ENCODE data around the gene MYMK.
"Not testable (repeated sequence)": the region's sequence is repeated elsewhere in the genome, so short reads cannot be mapped to it uniquely, and the experiment has no call there.

MYMK gene, protein sequence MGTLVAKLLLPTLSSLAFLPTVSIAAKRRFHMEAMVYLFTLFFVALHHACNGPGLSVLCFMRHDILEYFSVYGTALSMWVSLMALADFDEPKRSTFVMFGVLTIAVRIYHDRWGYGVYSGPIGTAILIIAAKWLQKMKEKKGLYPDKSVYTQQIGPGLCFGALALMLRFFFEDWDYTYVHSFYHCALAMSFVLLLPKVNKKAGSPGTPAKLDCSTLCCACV

GRCh38 chr9:133524679-133525228 is at the start of gene MYMK:
Gene MYMK (minus strand): TSS chr9:133524959. CDS start chr9:133524844, 115 bp downstream.
- no peak for DNase-seq

GRCh38 chr9:133573791-133574515 is 49.2 kb upstream of the MYMK start:
- DNase-seq = no peak

DNA sequence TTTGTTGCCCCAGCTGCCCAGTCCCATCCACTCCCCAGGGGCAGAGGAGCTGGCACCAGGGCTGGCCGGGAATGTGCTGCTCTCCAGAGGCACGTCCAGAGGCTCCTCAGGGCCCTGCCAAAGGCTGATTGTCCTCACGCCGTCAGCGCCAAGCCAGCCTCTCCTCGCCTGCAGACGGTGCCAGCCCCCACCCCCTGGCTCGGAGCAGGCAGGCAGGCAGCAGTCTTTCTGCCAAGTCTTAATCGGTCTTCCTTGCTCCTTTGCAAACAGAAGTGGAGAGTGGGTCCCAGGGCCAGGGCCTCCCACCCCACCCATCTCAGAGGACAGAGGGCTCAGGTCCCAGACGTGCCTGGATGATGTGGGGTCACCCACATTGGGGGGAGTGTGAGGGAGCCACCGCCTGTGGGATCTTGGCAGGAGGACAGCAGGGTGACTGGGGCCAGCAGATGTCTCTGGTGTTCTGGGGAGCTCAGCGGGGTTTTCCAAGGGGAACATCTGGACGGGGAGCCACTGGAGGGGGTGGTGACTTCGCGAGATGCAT is 48.1 kb upstream of the MYMK start:
- DNase-seq = no peak

GRCh38 chr9:133571896-133572595 is 47.3 kb upstream of the MYMK start:
- DNase-seq = no peak

DNA sequence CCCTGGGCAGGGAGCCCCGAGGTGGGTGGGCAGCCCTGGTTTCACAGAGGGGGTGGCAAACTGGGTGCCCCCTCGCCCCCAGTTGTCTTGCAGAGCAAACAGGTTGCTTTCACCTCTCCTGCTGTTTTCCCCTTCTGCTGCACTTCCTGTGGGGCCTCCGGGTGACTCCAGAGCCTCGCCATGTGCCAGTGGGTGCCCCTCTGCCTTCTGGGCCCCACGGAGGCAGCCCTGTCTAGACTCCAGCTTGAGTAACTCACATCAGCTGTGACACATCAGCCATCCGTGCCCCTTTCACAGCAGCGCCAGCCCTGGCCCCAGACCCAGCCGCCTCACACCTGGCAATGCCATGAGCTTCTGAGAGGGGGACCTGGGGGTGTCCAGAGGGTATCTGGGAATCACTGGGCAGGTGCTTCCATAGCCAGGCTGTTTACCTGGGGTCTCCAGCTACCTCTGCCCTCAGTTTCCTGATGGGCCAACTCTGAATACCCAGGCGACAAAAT is 46.7 kb upstream of the MYMK start:
- no peak for DNase-seq

DNA sequence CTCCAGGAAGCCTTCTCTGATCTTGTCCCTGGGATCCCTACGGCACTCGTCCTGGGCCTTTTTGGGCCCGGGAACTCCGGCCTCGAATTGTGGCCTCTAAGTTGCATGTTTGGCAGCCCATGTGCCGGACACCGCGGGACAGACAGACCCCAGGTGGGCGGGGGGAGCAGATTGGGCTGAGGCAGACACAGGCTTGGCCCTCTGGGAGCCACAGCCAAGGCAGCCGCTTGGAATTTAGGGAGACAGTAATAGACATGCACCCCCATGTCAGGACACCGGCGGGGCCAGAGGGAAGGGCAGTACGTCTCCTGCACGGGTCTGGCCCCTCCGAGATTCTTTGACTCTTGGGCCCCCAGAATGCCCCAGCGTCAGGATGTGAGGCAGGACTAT is 45.9 kb upstream of the MYMK start:
- DNase-seq = no peak

DNA sequence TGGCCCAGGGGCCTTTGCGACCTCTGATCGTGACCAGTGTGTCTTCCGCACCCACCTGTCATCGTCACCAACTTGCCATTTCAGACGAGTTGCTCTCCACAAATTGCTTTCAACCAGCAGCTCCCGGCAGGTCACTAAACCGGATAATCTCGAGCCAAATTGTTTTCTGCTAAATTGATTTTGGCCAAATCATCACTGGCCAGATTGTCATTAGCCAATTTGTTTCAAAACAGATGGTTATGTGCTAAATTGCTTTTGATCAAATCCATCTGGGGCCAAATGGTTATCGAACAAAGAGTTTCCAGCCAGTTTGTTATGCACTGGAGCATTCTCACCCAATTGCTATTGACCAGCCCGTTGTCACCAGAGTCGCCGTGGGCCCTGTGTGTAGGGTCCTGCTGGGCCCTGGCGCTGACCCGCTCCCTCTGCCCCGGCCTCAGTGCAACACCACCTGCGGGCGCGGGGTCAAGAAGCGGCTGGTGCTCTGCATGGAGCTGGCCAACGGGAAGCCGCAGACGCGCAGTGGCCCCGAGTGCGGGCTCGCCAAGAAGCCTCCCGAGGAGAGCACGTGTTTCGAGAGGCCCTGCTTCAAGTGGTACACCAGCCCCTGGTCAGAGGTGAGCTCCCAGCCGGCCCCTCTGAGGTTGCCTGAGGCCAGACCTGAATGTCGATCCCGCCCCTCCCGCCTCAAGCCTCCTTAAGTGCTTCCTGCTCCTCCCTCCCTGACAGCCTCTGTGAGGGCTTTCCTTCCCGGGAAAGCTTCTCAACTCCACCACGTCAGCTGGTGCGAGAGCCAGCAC is 45.3 kb upstream of the MYMK start:
- no peak for DNase-seq

DNA sequence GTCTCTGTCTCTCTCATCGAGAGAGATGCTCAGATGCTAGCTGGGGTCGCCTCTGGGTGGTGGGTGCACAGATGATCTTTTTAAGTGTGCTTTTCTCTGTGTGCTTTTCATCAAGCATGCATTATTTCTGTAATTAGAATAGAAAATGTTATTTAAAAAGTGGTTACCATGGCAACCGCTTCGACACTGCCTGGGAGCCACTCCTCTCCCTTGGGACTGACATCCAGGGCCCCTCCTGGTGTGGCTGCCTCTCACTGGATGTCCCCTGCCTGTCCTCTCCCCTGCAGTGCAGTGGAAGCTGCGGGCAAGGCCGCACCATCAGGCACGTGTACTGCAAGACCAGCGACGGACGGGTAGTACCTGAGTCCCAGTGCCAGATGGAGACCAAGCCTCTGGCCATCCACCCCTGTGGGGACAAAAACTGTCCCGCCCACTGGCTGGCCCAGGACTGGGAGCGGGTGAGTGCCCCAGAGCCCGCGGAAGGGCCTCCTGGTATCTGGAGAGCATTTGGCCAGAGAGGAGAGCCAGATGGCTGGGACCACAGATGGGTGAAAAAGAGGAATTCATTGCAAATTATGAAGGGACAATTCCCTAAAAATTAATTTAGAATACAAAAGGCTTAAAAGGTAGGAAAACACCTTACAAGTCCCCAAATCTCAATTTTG is 44.5 kb upstream of the MYMK start:
- DNase-seq = no peak

DNA sequence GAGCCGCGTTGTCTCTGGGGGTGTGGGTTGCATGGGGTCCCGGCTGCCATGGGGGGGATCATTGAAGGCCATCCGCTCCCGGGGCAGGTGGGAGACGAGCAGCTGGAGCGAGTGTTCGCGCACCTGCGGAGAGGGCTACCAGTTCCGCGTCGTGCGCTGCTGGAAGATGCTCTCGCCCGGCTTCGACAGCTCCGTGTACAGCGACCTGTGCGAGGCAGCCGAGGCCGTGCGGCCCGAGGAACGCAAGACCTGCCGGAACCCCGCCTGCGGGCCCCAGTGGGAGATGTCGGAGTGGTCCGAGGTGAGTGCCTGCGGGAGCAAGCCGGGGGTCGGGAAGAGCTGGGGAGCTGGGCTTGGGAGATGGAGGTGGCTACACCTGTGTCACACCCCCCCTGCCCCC is 43.4 kb upstream of the MYMK start:
- DNase-seq = no peak

GRCh38 chr9:133566817-133567216 is 42.1 kb upstream of the MYMK start:
- no peak for DNase-seq

DNA sequence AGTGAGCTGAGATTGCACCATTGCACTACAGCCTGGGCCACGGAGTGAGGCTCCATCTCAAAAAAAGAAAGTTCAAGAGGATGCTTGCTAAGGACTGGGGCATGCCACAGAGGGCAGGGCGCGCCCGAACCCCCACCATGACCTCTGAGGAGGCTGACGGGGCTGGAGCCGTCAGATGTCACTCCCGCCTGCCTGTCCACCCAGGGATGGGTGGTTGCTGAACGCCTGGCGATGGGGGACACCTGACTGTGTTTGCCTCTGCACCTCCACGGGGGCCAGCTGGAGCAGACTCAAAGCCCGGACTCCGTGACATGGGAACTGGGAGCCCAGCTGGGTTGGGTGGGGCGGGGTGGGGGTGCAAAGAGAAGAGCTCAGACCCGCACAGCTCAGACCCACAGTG is 41.6 kb upstream of the MYMK start:
- no peak for DNase-seq

DNA sequence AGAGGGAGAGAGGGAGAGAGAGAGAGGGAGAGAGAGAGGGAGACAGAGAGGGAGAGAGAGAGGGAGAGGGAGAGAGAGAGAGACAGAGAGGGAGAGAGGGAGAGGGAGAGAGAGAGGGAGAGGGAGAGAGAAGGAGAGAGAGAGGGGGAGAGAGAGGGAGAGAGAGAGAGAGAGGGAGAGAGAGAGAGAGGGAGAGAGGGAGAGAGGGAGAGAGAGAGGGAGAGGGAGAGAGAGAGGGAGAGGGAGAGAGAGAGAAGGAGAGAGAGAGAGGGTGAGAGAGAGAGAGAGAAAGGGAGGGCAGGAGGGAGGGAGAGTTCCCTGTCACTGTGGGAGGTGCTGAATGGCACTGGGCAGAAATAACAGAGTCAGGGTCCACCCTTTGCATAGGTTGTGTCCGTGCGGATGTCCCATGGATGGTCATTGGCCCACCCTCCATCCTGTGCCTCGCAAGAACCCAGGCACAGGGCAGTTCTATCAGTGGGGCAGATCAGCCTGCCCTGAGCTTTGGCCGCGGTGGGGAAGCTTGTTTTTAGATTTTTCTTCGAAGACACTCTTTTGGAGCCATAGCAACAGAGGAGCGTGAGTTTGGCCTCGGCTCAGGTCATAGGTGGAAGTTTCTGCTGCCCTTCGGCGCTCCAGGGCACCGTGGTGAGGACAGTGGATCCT is 39.8 kb upstream of the MYMK start:
- DNase-seq = no peak

GRCh38 chr9:133563814-133564213 is 39.1 kb upstream of the MYMK start:
- DNase-seq = not testable (repeated sequence)

DNA sequence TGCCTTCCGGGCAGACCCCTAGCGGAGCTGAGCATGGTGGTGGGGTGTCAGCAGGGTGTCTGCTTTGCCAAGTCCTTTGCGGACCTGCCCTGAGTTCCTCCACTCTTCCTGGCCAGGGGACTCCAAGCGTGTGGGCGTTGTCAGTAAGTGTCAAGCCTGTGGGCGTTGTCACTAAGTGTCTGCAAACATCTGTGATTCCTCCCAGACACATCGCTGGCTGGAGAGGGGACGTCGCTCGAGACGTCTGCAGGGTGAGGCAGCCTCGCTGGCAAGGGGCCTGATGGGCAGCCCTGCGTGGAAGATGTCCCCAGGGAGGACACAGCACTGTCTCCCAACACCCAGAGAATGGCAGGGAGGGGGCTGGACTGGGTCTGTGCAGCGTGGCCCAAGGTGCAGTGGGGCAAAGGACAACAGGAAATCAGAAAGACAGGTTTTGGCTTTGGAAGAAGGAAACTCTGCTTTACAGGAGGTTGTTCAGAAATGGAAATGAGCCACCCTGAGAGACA is 38.6 kb upstream of the MYMK start:
- DNase-seq = no peak

- DNase-seq = no peak
Measured at GRCh38 chr9:133562611-133563290, 38.0 kb upstream of the MYMK start.

GRCh38 chr9:133561976-133562554 is 37.3 kb upstream of the MYMK start:
- DNase-seq = no peak

DNA sequence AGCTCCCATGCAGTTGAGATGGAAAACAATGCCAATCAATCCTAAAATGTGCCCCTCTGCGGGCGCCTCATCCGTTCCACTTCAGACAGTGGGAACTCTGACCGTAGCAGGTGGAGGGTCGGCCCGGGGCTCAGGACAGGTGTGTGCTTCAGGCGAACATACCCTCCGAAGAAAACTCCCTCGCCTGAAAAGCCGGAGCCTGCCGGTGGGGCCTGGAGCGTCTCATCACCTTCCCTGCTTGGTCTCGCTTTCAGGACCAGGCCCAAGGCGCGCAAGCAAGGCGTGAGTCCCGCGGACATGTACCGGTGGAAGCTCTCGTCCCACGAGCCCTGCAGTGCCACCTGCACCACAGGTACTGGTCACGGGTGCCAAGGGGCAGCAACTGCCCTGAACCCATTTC is 36.2 kb upstream of the MYMK start:
- no peak for DNase-seq

DNA sequence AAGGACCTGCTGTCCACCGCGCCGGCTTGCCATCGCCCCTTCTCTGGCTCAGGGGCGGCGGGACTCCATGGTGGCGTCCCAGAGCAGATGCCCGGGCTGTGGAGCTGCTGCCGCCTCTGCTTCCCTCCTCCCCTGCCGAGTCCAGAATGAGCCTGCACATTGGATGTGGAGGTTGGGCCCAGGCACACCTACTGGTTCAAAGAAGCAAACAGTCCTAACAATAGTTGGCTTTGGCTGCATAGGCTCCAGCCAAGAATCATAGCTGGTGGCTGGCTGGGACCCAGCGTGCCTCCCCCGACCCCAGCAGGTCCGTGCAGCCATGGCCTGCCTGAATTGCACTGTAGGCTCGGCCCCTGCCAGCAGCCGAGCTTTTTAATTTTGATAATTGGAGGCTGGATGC is 35.6 kb upstream of the MYMK start:
- no peak for DNase-seq

GRCh38 chr9:133558191-133559126 is 33.7 kb upstream of the MYMK start:
- peak; percentile 4 for DNase-seq

Data from activated naive CD4-positive, alpha-beta T cell treated with Interleukin-2 at 50 U/mL for 16 hours (primary cell).